ENCODE results near the gene ZBTB25.

The ZBTB25 gene

GRCh38 chr14:64504897-64505794 lies 1.5 kb upstream of the ZBTB25 start:
- no peaks in the 10 kb centered on the region for H3K9me2 ChIP-seq (replicated peaks; ENCODE audit: insufficient read depth, low read length)
- no peak for TF ChIP-seq EZH2phosphoT487 (conservative IDR thresholded peaks at IDR 0.05; ENCODE audit: low read length)
- TF ChIP-seq CTCF (IDR thresholded peaks at IDR 0.05; ENCODE audit: insufficient read depth, low read length, poor library complexity, severe bottlenecking): no peak
- peaks cover 69% of the 10 kb centered on the region for H3F3A ChIP-seq (ENCODE audit: insufficient read depth)
- peak overlapping the region; percentile 78 for H3K4me3 ChIP-seq (ENCODE audit: insufficient read depth, low read length, poor library complexity, severe bottlenecking)
- no peaks in the 10 kb centered on the region for H3K36me3 ChIP-seq (ENCODE audit: low read length)
- H4K20me1 ChIP-seq (ENCODE audit: low read depth, low read length): peaks cover 3% of the 10 kb centered on the region; the same call in 1 of the 2 replicates
- peak overlapping the region; percentile 99 for H3K9ac ChIP-seq (ENCODE audit: low read length)
- H3K27me3 ChIP-seq (ENCODE audit: low read length): no peaks in the 10 kb centered on the region
- no peak overlapping the region for H2AFZ ChIP-seq (ENCODE audit: low read depth, low read length, severe bottlenecking)
- peak overlapping the region; percentile 76 for H3K4me2 ChIP-seq (ENCODE audit: low read depth, low read length, poor library complexity, severe bottlenecking)
- H3K27ac ChIP-seq (ENCODE audit: low read depth, low read length): peak overlapping the region; percentile 99
- H3K79me2 ChIP-seq (ENCODE audit: insufficient read depth, low read length): peaks cover 86% of the 10 kb centered on the region
- H3K9me3 ChIP-seq (ENCODE audit: insufficient read depth, low read length): no peaks in the 10 kb centered on the region

GRCh38 chr14:64504310-64504896 lies 765 bp upstream of the ZBTB25 start, which contains the start of gene ZBTB1:
TSS of gene ZBTB1 (plus strand) at chr14:64504770. CDS start at chr14:64521505, 16,735 bp downstream.
- Histone ChIP-seq H3K79me2 (ENCODE audit: insufficient read depth, low read length) (peaks cover 86% of the 10 kb centered on the region), H2AFZ (ENCODE audit: low read depth, low read length, severe bottlenecking) (no peak within 1 kb of the TSS), H3K9me2 (replicated peaks; ENCODE audit: insufficient read depth, low read length) (no peaks in the 10 kb centered on the region), H3K36me3 (ENCODE audit: low read length) (no peaks in the 10 kb centered on the region), H4K20me1 (ENCODE audit: low read depth, low read length) (peaks cover 3% of the 10 kb centered on the region; the same call in 1 of the 2 replicates), H3K9me3 (ENCODE audit: insufficient read depth, low read length) (no peaks in the 10 kb centered on the region), H3K4me3 (ENCODE audit: insufficient read depth, low read length, poor library complexity, severe bottlenecking) (peak within 1 kb of the TSS; percentile 85), H3K9ac (ENCODE audit: low read length) (peak within 1 kb of the TSS; percentile 99), H3F3A (ENCODE audit: insufficient read depth) (peaks cover 64% of the 10 kb centered on the region), H3K27ac (ENCODE audit: low read depth, low read length) (peak within 1 kb of the TSS; percentile 99), H3K27me3 (ENCODE audit: low read length) (no peaks in the 10 kb centered on the region), H3K4me2 (ENCODE audit: low read depth, low read length, poor library complexity, severe bottlenecking) (peak within 1 kb of the TSS; percentile 76)
- TF ChIP-seq EZH2phosphoT487 (conservative IDR thresholded peaks at IDR 0.05; ENCODE audit: low read length): no peak
- TF ChIP-seq CTCF (IDR thresholded peaks at IDR 0.05; ENCODE audit: insufficient read depth, low read length, poor library complexity, severe bottlenecking): no peak

GRCh38 chr14:64502887-64503433 lies 678 bp downstream of the ZBTB25 start:
- peaks cover 83% of the 10 kb centered on the region for H3K79me2 ChIP-seq (ENCODE audit: insufficient read depth, low read length)
- peaks cover 3% of the 10 kb centered on the region; the same call in 1 of the 2 replicates for H4K20me1 ChIP-seq (ENCODE audit: low read depth, low read length)
- H3K27ac ChIP-seq (ENCODE audit: low read depth, low read length): peak overlapping the region; percentile 99
- TF ChIP-seq CTCF (IDR thresholded peaks at IDR 0.05; ENCODE audit: insufficient read depth, low read length, poor library complexity, severe bottlenecking) (no peak), EZH2phosphoT487 (conservative IDR thresholded peaks at IDR 0.05; ENCODE audit: low read length) (no peak)
- no peaks in the 10 kb centered on the region for H3K27me3 ChIP-seq (ENCODE audit: low read length)
- peak overlapping the region; percentile 85 for H3K4me3 ChIP-seq (ENCODE audit: insufficient read depth, low read length, poor library complexity, severe bottlenecking)
- peaks cover 56% of the 10 kb centered on the region for H3F3A ChIP-seq (ENCODE audit: insufficient read depth)
- peak overlapping the region; percentile 27 for H2AFZ ChIP-seq (ENCODE audit: low read depth, low read length, severe bottlenecking)
- no peaks in the 10 kb centered on the region for H3K9me2 ChIP-seq (replicated peaks; ENCODE audit: insufficient read depth, low read length)
- H3K9me3 ChIP-seq (ENCODE audit: insufficient read depth, low read length): no peaks in the 10 kb centered on the region
- H3K4me2 ChIP-seq (ENCODE audit: low read depth, low read length, poor library complexity, severe bottlenecking): peak overlapping the region; percentile 76
- peak overlapping the region; percentile 99 for H3K9ac ChIP-seq (ENCODE audit: low read length)
- H3K36me3 ChIP-seq (ENCODE audit: low read length): peaks cover 4% of the 10 kb centered on the region
